Measurements from ENCODE around the gene WDFY4. TPM values are rescaled to one million over a fixed set of nuclear protein-coding genes. Genes with fewer than 3 reads are reported as not detected.
A peak's percentile ranks its signal among the peaks of the same experiment; 100 is the strongest.

The WDFY4 gene
- polyA plus RNA-seq, 1 donor from 2014 or later = not detected

- H3K27me3 ChIP-seq (ENCODE audit: insufficient read depth, low read depth, low read length) = no peaks in the 10 kb centered on the region
- TF ChIP-seq CTCF (IDR thresholded peaks at IDR 0.05; ENCODE audit: poor library complexity, severe bottlenecking) = no peak
- no peak for TF ChIP-seq SMC3 (conservative IDR thresholded peaks at IDR 0.05; ENCODE audit: poor library complexity)
- H2AFZ ChIP-seq (ENCODE audit: low read depth, low read length) = no peak overlapping the region
- no peaks in the 10 kb centered on the region for H4K20me1 ChIP-seq (ENCODE audit: insufficient read depth)
- H3F3A ChIP-seq (ENCODE audit: insufficient read depth, low read length, poor library complexity, severe bottlenecking) = peaks cover 8% of the 10 kb centered on the region
- no peaks in the 10 kb centered on the region for H3K9me2 ChIP-seq (ENCODE audit: insufficient read depth, low read length)
- H3K9ac ChIP-seq (ENCODE audit: low read length) = no peak overlapping the region
- H3K4me2 ChIP-seq (ENCODE audit: low read length) = no peak overlapping the region
- H3K9me3 ChIP-seq (ENCODE audit: low read length) = no peaks in the 10 kb centered on the region
- no peak overlapping the region for H3K4me3 ChIP-seq (ENCODE audit: low read length)
- no peaks in the 10 kb centered on the region for H3K79me2 ChIP-seq (replicated peaks; ENCODE audit: insufficient read depth, low read length)
- H3K27ac ChIP-seq (ENCODE audit: low read length) = no peak overlapping the region
- H3K36me3 ChIP-seq (ENCODE audit: insufficient read depth, low read length) = no peaks in the 10 kb centered on the region
Measured at GRCh38 chr10:48999346-48999745, 314.7 kb downstream of the WDFY4 start.

GRCh38 chr10:49000437-49001398 lies 316.0 kb downstream of the WDFY4 start:
- TF ChIP-seq CTCF (IDR thresholded peaks at IDR 0.05; ENCODE audit: poor library complexity, severe bottlenecking) = no peak
- TF ChIP-seq TAF1 (IDR thresholded peaks at IDR 0.05; ENCODE audit: low read depth) = no peak
- no peak for TF ChIP-seq MXI1 (conservative IDR thresholded peaks at IDR 0.05; ENCODE audit: poor library complexity, severe bottlenecking)
- TF ChIP-seq REST (IDR thresholded peaks at IDR 0.05; ENCODE audit: borderline replicate concordance) = no peak
- TF ChIP-seq RAD21 (conservative IDR thresholded peaks at IDR 0.05) = no peak
- TF ChIP-seq EP300 (conservative IDR thresholded peaks at IDR 0.05; ENCODE audit: poor library complexity, severe bottlenecking) = no peak
- TF ChIP-seq EZH2 (IDR thresholded peaks at IDR 0.05; ENCODE audit: borderline replicate concordance, insufficient read depth, low read length, poor library complexity, severe bottlenecking) = no peak
- no peak for TF ChIP-seq SMC3 (conservative IDR thresholded peaks at IDR 0.05; ENCODE audit: poor library complexity)
- TF ChIP-seq POLR2AphosphoS5 (IDR thresholded peaks at IDR 0.05) = no peak
- Histone ChIP-seq H3K9me2 (ENCODE audit: insufficient read depth, low read length) (no peaks in the 10 kb centered on the region), H3K4me3 (ENCODE audit: low read length) (no peak overlapping the region), H3K36me3 (ENCODE audit: insufficient read depth, low read length) (no peaks in the 10 kb centered on the region), H3K79me2 (replicated peaks; ENCODE audit: insufficient read depth, low read length) (no peaks in the 10 kb centered on the region), H3K27ac (ENCODE audit: low read length) (peak overlapping the region; percentile 81), H3K9me3 (ENCODE audit: low read length) (no peaks in the 10 kb centered on the region), H3K9ac (ENCODE audit: low read length) (no peak overlapping the region), H4K20me1 (ENCODE audit: insufficient read depth) (no peaks in the 10 kb centered on the region), H2AFZ (ENCODE audit: low read depth, low read length) (no peak overlapping the region), H3K4me2 (ENCODE audit: low read length) (no peak overlapping the region), H3K27me3 (ENCODE audit: insufficient read depth, low read depth, low read length) (no peaks in the 10 kb centered on the region), H3F3A (ENCODE audit: insufficient read depth, low read length, poor library complexity, severe bottlenecking) (peaks cover 8% of the 10 kb centered on the region)
